CD4-positive, alpha-beta T cell treated with Interleukin-6 at 100 ng/mL for 8 hours (primary cell): ENCODE measurements around the gene TBX2.

Source experiments
- DNase-seq: peaks from one replicate; pipeline ENCODE4 v3.0.0-alpha.2; 2020; ENCODE audit warnings: mixed read lengths, low spot score

TBX2 gene

GRCh38 chr17:61368832-61369450 lies 30.7 kb upstream of the TBX2 start:
- DNase-seq = no peak

DNA sequence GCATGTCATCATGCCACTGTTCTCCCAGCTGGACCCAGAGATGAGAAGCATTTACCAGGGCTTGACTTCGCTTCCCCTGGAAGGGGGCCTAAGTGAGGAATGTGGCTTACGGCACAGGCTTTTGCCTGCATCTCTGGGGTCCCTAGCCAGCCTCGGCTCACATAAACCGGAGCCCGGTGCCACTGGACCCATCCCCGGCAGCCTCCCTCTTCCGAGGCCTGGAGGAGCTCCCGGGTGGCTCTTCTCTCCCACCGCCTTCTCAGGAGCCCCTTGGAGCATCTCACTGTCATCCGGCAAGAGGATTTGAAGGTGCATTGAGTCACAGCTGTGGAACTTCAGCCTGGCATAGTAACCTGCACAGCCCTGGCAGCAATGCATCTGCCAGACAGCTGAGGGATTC lies 29.9 kb upstream of the TBX2 start:
- no peak for DNase-seq

DNA sequence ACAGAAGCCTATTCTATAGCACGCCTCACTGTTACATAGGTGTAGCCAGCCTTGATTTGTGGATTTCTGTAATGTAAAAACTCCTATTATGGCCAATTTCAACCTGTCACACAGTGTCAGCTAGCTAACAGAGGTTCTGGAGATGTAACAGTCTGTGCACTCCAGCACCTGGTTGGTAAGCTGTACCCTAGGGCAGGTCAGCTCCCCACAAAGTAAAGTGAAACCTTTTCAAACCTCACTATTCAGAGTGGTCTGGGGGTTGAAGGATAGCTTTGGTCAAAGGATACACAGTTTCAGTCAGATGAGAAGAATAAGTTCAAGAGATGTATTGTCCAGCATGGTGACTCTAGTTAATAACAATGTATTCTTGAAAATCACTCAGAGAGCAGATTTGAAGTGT lies 28.5 kb upstream of the TBX2 start:
- DNase-seq = no peak

DNA sequence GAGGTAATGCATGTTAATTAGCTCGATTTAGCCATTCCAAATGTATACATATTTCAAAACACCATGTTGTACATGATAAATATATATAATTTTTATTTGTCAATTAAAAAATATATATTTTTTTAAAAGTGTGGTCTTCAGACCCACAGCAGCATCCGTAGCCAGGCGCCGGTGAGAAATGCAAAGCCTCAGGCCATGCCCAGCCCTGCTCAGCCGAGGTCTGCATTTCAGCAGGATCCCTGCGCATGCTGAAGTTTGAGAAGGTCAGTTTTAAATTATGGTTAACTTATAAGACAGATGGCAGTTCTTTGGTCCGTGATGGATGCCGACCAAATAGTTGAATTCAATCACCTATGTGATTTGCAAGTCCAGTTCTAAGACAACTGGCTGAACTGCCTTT lies 28.0 kb upstream of the TBX2 start:
- no peak for DNase-seq

DNA sequence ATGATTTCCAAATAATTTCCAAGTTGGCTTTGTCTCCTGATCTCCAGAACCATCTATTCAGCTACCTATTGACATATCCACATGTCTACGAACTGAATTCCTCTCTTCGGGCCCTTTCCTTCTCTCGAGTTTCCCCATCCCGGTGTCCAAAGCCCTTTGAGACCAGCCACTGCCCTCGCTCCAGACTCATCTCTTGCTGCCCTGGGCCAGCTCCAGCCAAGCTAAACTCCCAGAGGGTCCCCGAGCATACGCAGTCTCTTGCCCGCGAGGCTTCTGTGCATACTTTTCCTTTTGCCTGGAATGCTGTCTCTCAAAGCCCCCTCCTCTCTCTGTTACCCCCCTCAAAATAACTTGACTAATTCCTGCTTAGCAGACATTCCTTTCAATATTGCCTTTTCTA lies 27.2 kb upstream of the TBX2 start:
- DNase-seq = no peak

GRCh38 chr17:61376931-61377838 lies 22.5 kb upstream of the TBX2 start:
- DNase-seq = no peak

- no peak for DNase-seq
Measured at GRCh38 chr17:61378658-61379456, 20.8 kb upstream of the TBX2 start.

GRCh38 chr17:61379457-61380216 lies 20.0 kb upstream of the TBX2 start:
- no peak for DNase-seq

DNA sequence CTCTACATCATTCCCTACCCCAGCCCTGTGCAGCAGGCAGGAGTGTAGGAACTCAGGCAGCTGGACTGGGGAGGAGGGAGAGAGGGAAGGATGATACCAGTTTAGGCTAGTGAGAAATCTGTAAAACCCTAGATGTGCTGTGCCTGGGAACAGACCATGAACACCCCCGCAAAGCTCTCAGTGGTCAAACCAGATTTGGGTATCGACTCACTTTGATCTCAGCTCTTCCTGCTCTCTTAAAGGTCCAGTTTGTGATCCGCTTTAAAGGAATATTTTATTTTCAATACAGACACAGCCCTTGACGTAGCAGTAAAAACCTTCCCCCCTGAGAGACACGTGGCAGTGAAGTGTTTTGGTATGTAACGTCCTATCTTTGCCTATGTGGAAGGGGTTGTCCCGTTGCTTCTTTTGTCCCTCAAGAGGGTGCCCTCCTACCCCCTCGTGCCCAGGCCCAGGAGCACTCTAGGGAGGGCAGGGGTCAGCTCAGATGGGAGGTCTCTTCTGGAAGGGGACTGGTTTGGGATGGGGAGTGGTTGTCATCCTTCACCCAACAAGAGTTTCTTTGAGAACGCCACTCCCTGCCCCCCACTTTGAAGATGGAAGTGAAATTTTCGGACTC lies 19.3 kb upstream of the TBX2 start:
- DNase-seq = no peak

- no peak for DNase-seq
Measured at GRCh38 chr17:61380836-61381525, 18.7 kb upstream of the TBX2 start.

GRCh38 chr17:61381537-61381936 lies 18.1 kb upstream of the TBX2 start:
- DNase-seq = no peak

DNA sequence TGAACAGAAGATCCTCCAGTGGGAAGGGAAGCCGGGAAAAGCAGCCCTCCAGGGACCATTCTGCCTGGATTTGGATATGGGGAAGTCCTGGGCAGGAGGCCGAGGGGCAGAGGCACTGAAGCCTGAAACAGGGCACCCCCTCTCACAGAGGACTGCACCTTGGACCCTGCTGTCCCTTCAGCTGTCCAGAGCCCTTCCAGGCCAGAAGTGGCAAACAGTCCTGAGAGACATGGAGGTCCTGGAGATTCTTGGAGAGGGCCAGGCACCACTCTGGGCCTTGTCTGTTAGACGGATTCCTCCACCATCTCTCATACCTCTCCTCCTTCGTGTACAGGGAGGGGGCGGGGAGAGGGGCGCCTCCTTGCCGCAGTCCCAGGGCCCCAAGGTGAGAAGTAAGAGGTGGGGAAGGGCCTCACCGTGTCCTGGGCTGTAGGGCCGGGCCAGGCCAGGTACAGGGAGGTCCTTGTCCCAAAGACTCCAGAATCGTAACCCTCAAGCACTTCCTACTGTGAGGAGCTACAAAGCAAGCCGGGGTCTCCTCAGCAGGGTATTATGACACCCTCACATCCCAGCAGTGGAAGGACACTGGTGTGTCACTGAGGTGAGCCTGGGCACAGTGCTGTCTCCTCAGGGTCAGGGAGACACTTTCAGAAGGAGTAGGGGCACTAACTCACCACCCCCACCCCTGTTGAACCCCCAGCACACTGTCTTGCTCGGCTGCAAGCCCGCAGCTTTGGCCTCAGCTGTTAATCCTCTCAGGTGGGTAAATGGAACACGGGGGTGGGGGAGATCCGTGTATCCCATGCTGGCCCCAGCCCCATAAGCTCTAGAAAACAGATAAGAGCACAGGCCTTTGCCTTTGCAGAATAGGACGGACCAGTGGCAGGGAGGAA lies 16.6 kb upstream of the TBX2 start:
- no peak for DNase-seq

- DNase-seq = no peak
Measured at GRCh38 chr17:61383689-61384201, 15.9 kb upstream of the TBX2 start.

GRCh38 chr17:61384354-61384691 lies 15.3 kb upstream of the TBX2 start:
- no peak for DNase-seq

- DNase-seq = no peak
Measured at GRCh38 chr17:61384692-61385576, 14.7 kb upstream of the TBX2 start.

- DNase-seq = no peak
Measured at GRCh38 chr17:61385577-61386236, 13.9 kb upstream of the TBX2 start.

DNA sequence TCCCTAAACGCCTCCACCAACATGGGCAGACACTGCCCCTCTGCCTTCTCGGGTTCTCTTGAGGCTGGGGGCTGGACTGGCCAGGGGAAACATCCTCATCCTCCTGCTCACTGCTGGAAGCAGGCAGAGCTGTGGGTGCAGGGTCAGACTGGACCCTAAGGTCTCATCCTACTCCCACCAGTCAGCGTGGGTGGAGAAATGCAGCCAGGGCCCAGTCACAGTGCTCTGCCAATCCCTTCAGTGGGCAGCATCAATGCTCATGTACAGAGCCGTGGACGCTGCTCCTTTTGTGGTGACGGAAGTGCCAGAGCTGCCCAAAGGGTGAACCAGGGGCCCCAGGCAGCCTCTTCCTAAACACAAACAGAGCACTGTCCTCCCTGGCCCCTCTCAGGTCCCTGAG lies 13.4 kb upstream of the TBX2 start:
- DNase-seq = no peak

GRCh38 chr17:61387011-61387410 lies 12.6 kb upstream of the TBX2 start:
- DNase-seq = no peak
